WTC11 (cell line): Measurements from ENCODE around the gene GIPR.

ENCODE experiments used
- CREM ChIP-seq: sonication (generic); formaldehyde crosslinking; IDR thresholded peaks from 2 replicates; pipeline ENCODE4 v1.8.1; 2022; ENCODE audit warnings: mild to moderate bottlenecking, missing genetic modification reagents, moderate library complexity
- ESRRA ChIP-seq: sonication (generic); formaldehyde crosslinking; IDR thresholded peaks from 2 replicates; pipeline ENCODE4 v1.8.1; 2022; ENCODE audit warnings: mild to moderate bottlenecking, missing genetic modification reagents, borderline replicate concordance
- FOXP1 ChIP-seq: sonication (generic); formaldehyde crosslinking; IDR thresholded peaks from 2 replicates; pipeline ENCODE4 v1.8.0; 2022; ENCODE audit warnings: missing genetic modification reagents, mild to moderate bottlenecking, moderate library complexity, borderline replicate concordance
- KAT7 ChIP-seq: sonication (generic); formaldehyde crosslinking; IDR thresholded peaks from 2 replicates; pipeline ENCODE4 v1.8.1; 2023; ENCODE audit warnings: missing genetic modification reagents, mild to moderate bottlenecking, borderline replicate concordance
- NR1H2 ChIP-seq: sonication (generic); formaldehyde crosslinking; IDR thresholded peaks from 2 replicates; pipeline ENCODE4 v1.9.0; 2021; ENCODE audit warnings: mild to moderate bottlenecking, moderate library complexity, missing genetic modification reagents
- NR3C1 ChIP-seq: sonication (generic); formaldehyde crosslinking; conservative IDR thresholded peaks from 2 replicates; pipeline ENCODE4 v1.8.1; 2023; ENCODE audit warnings: low read depth, mild to moderate bottlenecking, missing genetic modification reagents
- RORB ChIP-seq: fragments of 250-450 bp; sonication (Bioruptor Pico); IDR thresholded peaks from 2 replicates; pipeline ENCODE4 v1.9.0; 2021; ENCODE audit warnings: mild to moderate bottlenecking
- ZBTB21 ChIP-seq: sonication (generic); formaldehyde crosslinking; IDR thresholded peaks from 2 replicates; pipeline ENCODE4 v1.8.1; 2023; ENCODE audit warnings: mild to moderate bottlenecking, missing genetic modification reagents, borderline replicate concordance
- TF ChIP-seq, protein P1 (sequence below): fragments of 200-600 bp; IDR thresholded peaks from 2 replicates; pipeline ENCODE4 v1.8.0; 2022; ENCODE audit warnings: antibody characterized with exemption
- TF ChIP-seq, protein P2 (sequence below): sonication (generic); formaldehyde crosslinking; IDR thresholded peaks from 2 replicates; pipeline ENCODE4 v1.8.0; 2022; ENCODE audit warnings: mild to moderate bottlenecking, missing genetic modification reagents

- TF ChIP-seq, protein P1, sequence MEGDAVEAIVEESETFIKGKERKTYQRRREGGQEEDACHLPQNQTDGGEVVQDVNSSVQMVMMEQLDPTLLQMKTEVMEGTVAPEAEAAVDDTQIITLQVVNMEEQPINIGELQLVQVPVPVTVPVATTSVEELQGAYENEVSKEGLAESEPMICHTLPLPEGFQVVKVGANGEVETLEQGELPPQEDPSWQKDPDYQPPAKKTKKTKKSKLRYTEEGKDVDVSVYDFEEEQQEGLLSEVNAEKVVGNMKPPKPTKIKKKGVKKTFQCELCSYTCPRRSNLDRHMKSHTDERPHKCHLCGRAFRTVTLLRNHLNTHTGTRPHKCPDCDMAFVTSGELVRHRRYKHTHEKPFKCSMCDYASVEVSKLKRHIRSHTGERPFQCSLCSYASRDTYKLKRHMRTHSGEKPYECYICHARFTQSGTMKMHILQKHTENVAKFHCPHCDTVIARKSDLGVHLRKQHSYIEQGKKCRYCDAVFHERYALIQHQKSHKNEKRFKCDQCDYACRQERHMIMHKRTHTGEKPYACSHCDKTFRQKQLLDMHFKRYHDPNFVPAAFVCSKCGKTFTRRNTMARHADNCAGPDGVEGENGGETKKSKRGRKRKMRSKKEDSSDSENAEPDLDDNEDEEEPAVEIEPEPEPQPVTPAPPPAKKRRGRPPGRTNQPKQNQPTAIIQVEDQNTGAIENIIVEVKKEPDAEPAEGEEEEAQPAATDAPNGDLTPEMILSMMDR, result no peak
- TF ChIP-seq NR3C1, result no peak
- TF ChIP-seq RORB (CRISPR knock-in tag), result no peak
- TF ChIP-seq FOXP1 (CRISPR knock-in tag), result no peak
- no peak for TF ChIP-seq CREM
- TF ChIP-seq NR1H2, result no peak
- TF ChIP-seq, protein P2, sequence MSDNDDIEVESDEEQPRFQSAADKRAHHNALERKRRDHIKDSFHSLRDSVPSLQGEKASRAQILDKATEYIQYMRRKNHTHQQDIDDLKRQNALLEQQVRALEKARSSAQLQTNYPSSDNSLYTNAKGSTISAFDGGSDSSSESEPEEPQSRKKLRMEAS (CRISPR knock-in tag), result no peak
- no peak for TF ChIP-seq KAT7 (CRISPR knock-in tag)
- no peak for TF ChIP-seq ESRRA
- TF ChIP-seq ZBTB21 (CRISPR knock-in tag), result no peak
These were observed 27.2 kb upstream of the GIPR start for GRCh38 chr19:45640849-45641273.
